Activated naive CD4-positive, alpha-beta T cell treated with anti-CD3 and anti-CD28 coated beads, Interleukin-2, amount 50 U/mL, for 16 hours (primary cell): ENCODE results near the gene SCG3.

Experiments
- DNase-seq: peaks from one replicate; pipeline ENCODE4 v3.0.0-alpha.2; 2020

Gene SCG3

DNA sequence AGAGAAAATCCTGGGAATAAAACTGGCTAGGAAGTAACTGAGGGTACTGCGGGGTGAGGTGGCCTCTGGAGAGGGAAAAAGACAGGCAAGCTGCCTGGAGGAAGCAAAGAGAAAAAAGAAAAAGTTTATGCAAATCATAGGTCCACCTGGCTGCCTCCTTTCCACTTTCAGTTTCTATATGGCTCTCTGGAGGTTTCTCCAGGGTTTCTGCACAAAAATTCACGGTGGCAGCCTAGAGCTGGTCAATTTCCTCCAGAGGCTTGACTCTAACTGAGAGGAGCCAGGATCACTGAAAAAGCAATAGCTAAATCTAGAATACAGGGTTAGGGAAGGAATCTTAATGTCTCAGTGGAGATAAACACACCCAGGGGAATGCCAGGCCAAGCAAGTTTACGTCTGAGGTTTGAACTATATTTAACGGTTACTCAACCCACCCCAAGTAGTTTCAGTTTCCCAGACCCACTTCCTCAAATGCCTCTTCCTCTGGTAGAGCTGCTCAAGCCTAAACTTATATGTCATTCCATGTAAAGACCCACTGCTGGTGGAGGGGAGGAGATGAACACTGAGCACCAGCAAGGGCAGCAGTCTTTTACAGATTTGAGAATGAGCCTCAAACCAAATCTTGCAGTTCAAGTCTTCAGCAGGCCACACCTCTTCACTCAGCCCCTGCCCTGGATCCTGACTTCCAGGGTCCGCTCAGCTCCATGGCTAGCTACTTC, 50.4 kb downstream of the SCG3 start:
- DNase-seq, result peak; percentile 14

DNA sequence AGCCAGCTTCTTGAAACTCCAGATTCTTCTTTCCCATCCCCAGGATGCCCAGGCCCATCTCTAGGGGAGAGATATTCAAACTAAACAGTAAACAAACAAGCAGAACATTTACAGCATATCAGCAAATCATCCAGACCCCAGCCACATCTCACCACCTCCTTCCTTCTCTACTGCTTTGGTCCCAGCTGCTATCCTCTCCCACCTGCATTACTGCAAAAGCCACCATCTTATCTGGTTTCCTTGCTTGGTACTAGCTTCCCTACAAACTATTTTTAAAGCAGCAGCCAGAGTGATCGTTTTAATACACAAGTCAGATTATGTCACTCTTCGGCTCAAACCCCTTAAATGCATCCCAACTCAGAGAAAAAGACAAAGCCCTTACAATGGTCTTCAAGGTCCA, 51.3 kb downstream of the SCG3 start:
- DNase-seq, result no peak

DNA sequence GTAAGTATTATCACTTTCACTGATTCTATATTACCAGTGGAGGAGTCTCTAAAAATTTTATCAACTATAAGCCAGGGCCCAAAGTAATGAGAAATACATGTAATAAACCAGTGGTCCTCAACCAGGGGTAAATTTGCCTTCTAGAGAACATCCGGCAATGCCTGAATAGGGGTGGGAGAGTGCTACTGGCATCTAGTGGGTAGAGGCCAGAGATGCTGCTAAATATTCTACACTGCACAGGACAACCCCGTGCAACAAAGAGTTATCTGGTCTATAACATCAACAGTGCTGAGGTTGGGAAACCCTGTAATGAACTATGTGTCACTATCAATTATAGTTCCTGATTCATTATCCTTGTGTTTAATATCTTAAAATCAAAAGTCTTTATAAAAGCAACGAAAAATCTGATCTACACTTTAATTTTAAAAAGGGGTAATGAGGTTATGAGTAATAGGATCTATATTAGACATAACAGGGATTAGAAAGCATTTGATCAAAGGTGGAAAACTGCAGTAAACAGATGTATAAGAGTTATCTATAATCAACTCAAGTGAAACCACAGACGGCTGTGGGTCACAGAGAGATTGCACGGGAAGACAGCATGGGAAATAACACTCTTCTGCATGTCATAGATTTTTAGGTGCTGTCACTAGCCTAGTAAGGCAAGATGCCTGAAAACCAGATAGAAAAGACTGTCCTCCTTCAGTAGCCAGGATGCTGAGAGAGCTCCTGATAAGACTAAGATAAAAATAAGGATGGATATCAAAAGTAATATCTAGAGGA, 54.1 kb downstream of the SCG3 start:
- peak; percentile 20 for DNase-seq

DNA sequence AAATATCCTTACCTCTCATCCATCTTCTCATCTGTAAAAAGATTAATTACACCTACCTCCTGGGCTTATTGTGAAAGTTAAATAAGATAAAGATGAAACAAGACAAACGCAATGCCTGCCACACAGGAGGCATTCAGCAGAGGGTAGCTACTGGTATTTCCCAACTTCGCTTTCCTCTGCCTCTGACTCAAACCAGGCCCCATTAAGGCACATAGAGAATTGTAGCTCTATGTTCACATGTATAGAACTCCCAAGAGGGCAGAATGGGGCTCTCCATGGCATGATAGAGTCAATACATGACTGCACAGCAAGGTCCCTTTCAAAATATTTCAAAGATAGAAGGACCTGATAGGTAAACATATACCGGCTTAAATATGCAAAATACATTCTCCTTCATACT, 54.8 kb downstream of the SCG3 start:
- peak; percentile 23 for DNase-seq

GRCh38 chr15:51736751-51737521, 55.6 kb downstream of the SCG3 start:
- DNase-seq, result peak; percentile 67

GRCh38 chr15:51737522-51738305, 56.4 kb downstream of the SCG3 start, which contains the start of gene LYSMD2:
Gene LYSMD2, minus strand, starts transcription at chr15:51737655. Its CDS starts 33 bp downstream, at chr15:51737622.
- DNase-seq, result peak; percentile 76

DNA sequence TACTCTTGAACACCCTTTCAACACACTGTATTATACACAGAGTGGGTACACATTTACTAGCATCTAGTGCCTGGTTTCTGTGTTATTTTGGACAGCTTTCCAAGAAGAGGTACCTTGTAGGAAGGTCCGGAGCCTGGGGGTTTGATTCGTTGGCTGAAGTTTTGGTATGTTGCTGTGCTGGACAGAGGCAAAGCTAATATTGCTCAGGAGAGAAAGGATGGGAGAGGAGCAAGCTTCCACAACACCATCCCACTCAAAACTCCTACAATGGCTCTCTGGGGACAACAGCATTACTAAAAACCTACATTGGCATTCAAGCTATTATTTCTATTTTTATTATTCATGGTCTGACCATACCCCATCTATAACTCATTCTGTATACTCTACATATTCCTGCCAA, 57.2 kb downstream of the SCG3 start:
- no peak for DNase-seq

DNA sequence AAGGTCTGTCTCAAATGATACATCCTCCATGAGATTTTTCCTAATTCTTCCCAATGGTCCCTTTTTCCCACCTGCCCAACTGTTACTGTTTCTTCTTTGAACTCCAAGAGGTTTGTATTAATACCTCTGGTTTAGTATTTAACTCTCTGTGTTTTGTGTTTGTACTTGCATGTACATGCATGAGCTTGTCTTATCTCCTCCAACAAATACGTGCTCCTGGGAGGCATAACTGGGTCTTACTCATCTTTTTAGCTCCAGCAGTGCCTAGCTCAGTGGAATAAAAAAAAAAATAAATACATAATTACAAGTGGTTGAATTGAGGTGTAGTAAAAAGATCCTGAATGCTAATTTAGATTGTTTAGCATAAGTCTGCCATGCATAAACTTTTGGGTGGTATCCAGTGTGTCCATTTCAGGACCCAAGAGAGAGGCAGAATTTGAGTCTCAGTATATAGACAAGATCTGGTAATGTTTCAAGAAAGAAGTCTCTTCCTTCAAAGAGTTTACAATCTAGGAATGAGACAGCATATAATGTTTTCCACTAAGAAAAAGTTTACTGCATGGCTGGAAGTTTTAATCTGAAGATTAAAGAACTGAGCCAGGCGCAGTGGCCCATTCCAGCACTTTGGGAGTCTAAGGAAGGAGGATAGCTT, 57.9 kb downstream of the SCG3 start:
- DNase-seq, result no peak

- DNase-seq, result no peak
Observed at GRCh38 chr15:51749307-51749706, 68.0 kb downstream of the SCG3 start.

GRCh38 chr15:51750186-51750585, 68.9 kb downstream of the SCG3 start:
- DNase-seq, result no peak

DNA sequence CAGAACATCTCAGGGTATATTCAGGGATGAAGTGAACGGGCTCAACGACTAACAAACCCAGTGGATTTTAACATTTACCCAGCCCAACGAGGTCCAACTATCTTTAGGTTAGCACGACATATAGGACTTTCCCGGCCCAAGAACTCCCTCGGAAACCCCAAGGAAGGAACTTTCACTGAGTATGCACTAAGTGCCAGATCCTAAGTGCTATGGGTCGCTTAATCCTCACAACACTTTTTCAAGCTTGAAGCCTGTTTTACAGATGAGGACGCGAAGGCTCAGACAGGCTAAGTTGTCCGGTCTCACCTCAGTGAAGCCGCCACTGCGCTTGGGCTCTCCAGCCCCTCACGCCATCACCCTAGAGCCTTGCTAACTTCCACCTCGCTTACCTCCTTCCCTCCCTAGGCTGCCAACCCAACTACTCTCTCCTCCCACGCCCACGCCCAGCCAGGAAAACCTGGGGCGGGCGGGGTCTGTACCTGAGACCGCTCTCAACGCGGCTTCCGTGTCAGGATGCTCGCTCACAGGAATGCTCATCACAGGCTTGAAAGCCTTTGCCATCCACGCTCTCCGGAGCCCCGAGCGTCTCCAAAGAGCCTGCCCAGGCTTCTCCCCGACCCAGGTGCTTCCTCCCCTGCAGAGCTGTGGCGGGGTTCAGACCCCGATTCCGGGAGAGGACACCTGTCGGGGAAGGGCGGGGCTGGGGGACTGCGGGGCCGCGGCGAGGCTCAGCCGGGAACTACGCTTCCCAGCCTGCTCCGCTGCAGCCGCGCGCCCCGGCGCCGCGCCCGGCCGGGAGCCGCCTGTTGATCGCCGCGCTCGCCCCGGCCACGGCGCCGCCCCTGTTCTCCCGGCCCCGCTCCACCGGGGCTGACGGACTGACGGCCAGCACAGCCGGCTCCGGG, 69.7 kb downstream of the SCG3 start, which contains the start of gene TMOD2:
Gene TMOD2 (plus strand): TSS at position 806 of the 905 bp plus-strand sequence. CDS start 14,845 bp downstream, outside the sequence.
- DNase-seq, result peak; percentile 58

GRCh38 chr15:51751697-51752683, 70.7 kb downstream of the SCG3 start:
- peak; percentile 21 for DNase-seq

DNA sequence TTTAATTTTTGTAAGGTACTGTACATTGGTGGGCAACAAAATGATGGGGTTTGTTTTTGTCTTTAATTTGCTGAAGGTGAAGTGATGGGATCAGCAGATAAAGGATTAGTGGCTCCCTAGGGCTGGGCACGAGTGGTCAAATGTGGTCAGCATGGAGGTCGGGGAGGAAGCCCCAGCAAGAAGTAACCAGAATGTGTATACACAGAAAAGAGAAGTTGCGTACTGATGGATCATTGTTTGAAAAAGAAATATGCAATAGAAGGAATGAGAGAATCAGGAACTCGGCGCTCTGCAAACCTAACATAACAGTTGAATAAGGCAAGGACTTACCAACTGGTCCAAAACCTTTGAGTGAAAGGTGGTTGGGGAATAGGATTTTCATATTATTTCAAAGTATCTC, 71.6 kb downstream of the SCG3 start:
- no peak for DNase-seq

DNA sequence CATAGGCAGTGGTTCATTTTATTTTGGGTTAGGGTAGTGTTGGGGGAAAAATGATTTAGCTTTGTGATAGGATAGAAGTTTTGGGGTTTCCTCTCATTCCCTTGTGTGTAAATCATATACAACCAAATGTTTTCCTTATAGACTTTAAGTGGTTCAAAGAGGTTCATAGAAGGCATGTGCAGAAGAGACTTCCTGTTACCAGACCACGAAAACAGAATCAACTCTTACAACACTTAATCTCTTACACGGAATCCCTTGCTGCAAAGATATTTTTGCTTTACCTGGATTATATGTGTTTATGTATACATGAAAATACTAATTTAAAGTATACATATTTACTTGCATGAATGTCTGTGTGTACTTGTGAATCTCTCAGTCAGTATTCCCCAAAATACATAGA, 73.0 kb downstream of the SCG3 start:
- no peak for DNase-seq

DNA sequence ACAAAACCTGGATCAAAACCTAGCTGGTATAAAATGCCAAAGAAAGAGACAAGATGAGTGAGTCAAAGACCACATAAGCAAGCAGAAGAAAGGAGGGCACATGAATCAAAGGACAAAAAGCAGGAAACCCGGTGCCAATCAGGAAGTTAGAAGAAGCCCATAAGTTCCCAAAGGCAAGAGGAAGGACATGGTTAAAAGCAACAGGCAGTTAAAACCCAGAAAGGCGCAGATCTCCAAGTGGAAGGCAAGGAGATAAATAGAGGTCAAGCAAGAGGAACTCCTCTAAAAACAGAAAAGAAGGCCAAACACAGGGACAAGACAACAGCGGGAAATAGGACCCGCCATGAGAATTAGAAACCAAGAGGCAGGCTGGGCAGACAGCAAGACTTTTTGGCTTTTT, 74.5 kb downstream of the SCG3 start:
- DNase-seq, result no peak

GRCh38 chr15:51756482-51756881, 75.2 kb downstream of the SCG3 start:
- DNase-seq, result no peak

GRCh38 chr15:51757450-51757849, 76.1 kb downstream of the SCG3 start:
- no peak for DNase-seq

GRCh38 chr15:51758645-51759044, 77.3 kb downstream of the SCG3 start:
- no peak for DNase-seq

- DNase-seq, result no peak
Observed at GRCh38 chr15:51759557-51760070, 78.3 kb downstream of the SCG3 start.
